Gastroesophageal sphincter (tissue), 4 donors: ENCODE measurements around the gene ATL3. TPM values are rescaled to one million over a fixed set of nuclear protein-coding genes. Genes with fewer than 3 reads are reported as not detected.
"Not testable (repeated sequence)": the region's sequence is repeated elsewhere in the genome, so short reads cannot be mapped to it uniquely, and the experiment has no call there.

Experiments
- ATAC-seq: fragments of 150-250 bp; one replicate; pipeline ENCODE4 v1.9.1; 2016; ENCODE audit warnings: mild to moderate bottlenecking, moderate library complexity
- H3K27ac ChIP-seq, 4 donors: fragments of 200-600 bp; sonication (generic) in 3 of 4; 1 replicate in 3 of 4; 2 replicates in 1 of 4; pipeline ENCODE4 v1.5.1; 2016 to 2019
- H3K27me3 ChIP-seq: fragments of 200-600 bp; sonication (generic); one replicate; pipeline ENCODE4 v1.5.1; 2019
- H3K36me3 ChIP-seq, 2 donors: fragments of 200-600 bp; sonication (generic); one replicate each; pipeline ENCODE4 v1.5.1; 2019; ENCODE audit warnings: control low read depth in 1 of 2
- H3K4me1 ChIP-seq, 3 donors: fragments of 200-600 bp; sonication (generic); 1 replicate in 2 of 3; 2 replicates in 1 of 3; pipeline ENCODE4 v1.5.1; 2016 to 2019; ENCODE audit warnings: control low read depth in 2 of 3
- H3K4me3 ChIP-seq, 2 donors: fragments of 200-600 bp; sonication (generic); one replicate each; pipeline ENCODE4 v1.5.1; 2019; ENCODE audit warnings: mild to moderate bottlenecking in 1 of 2, moderate library complexity in 1 of 2
- H3K9me3 ChIP-seq, 3 donors: fragments of 200-600 bp; sonication (generic); one replicate each; pipeline ENCODE4 v1.5.1; 2017 to 2019; ENCODE audit warnings: control low read depth in 2 of 3
- CTCF ChIP-seq, 4 experiments: fragments of 200-600 bp in 2 of 4; fragments of 450-650 bp in 2 of 4; sonication (generic) in 1 of 4; IDR thresholded peaks; one replicate each; pipeline ENCODE4 v1.5.1; 2017 to 2019; ENCODE audit warnings: antibody characterized with exemption in 4 of 4, mild to moderate bottlenecking in 2 of 4, moderate library complexity in 2 of 4
- EP300 ChIP-seq: sonication (generic); formaldehyde crosslinking; IDR thresholded peaks from one replicate; pipeline ENCODE4 v1.6.1; 2017; ENCODE audit warnings: antibody characterized with exemption, mild to moderate bottlenecking
- POLR2A ChIP-seq, 2 donors: fragments of 450-650 bp; IDR thresholded peaks; one replicate each; pipeline ENCODE4 v1.6.1; 2017; ENCODE audit warnings: antibody characterized with exemption in 2 of 2, mild to moderate bottlenecking in 2 of 2, moderate library complexity in 1 of 2
- POLR2AphosphoS5 ChIP-seq: sonication (generic); formaldehyde crosslinking; IDR thresholded peaks from one replicate; pipeline ENCODE4 v1.6.1; 2017; ENCODE audit warnings: antibody characterized with exemption
- WGBS, 2 donors: methylation state at CpG; one replicate each; pipeline ENCODE4 v1.1.5; 2018; ENCODE audit warnings: low coverage in 1 of 2; 5-methylcytosine and 5-hydroxymethylcytosine counted together
- total RNA-seq, 4 donors: library from RNA; depleted of rRNA; stranded (reverse); fragments of >200 nt; gene quantifications; one replicate each; pipeline ENCODE4 v1.1.0, GENCODE V29; 2016

ATL3 gene
- total RNA-seq, 4 donors from 2014 or later, result 155 to 221 (median 202) TPM

- peaks cover 0 to 97% (median 46%) of the 10 kb centered on the region in 3 donors for H3K4me1 ChIP-seq
- no peak for ATAC-seq
- H3K27ac ChIP-seq, result peak overlapping the region in 2 of 4 donors; percentile 20 to 66
Measured at GRCh38 chr11:63663809-63664208, 7.4 kb downstream of the ATL3 start.

GRCh38 chr11:63660972-63661371 is 10.2 kb downstream of the ATL3 start:
- no peak for ATAC-seq
- Histone ChIP-seq H3K27me3 (no peaks in the 10 kb centered on the region), H3K4me3 (no peak overlapping the region), H3K36me3 (peaks cover 0 to 28% of the 10 kb centered on the region in 2 donors), H3K9me3 (no peaks in the 10 kb centered on the region), H3K4me1 (peaks cover 0 to 71% (median 22%) of the 10 kb centered on the region in 3 donors), H3K27ac (no peak overlapping the region)
- no peak for TF ChIP-seq POLR2A (IDR thresholded peaks at IDR 0.05)
- TF ChIP-seq EP300, result no peak
- TF ChIP-seq CTCF (IDR thresholded peaks at IDR 0.05), result no peak
- no peak for TF ChIP-seq POLR2AphosphoS5
- WGBS, 2 donors, result 86 to 88% methylated on average over 6 to 7 of the region's 8 CpGs

More at GRCh38 chr11:63663809-63664208, 7.4 kb downstream of the ATL3 start:
- H3K27me3 ChIP-seq, result no peaks in the 10 kb centered on the region
- peaks cover 0 to 2% of the 10 kb centered on the region in 2 donors for H3K36me3 ChIP-seq
- H3K4me3 ChIP-seq, result no peak overlapping the region
- 0% methylated on average over 1 of the region's 1 CpG for WGBS, 2 donors
- no peaks in the 10 kb centered on the region for H3K9me3 ChIP-seq
- TF ChIP-seq POLR2A (IDR thresholded peaks at IDR 0.05), result no peak
- no peak for TF ChIP-seq EP300

GRCh38 chr11:63652671-63653070 is 18.5 kb downstream of the ATL3 start:
- H3K27ac ChIP-seq, result no peak overlapping the region
- H3K9me3 ChIP-seq, result no peaks in the 10 kb centered on the region
- WGBS, 2 donors, result 68 to 82% methylated on average over 2 of the region's 3 CpGs
- H3K27me3 ChIP-seq, result no peaks in the 10 kb centered on the region
- peaks cover 0 to 88% of the 10 kb centered on the region in 2 donors for H3K36me3 ChIP-seq
- ATAC-seq, result no peak
- TF ChIP-seq EP300 (no peak), POLR2AphosphoS5 (no peak), CTCF (IDR thresholded peaks at IDR 0.05) (no peak), POLR2A (IDR thresholded peaks at IDR 0.05) (no peak)
- peaks cover 0 to 17% (median 0%) of the 10 kb centered on the region in 3 donors for H3K4me1 ChIP-seq
- no peak overlapping the region for H3K4me3 ChIP-seq

GRCh38 chr11:63643205-63643604 is 28.0 kb downstream of the ATL3 start:
- no peak overlapping the region for H3K27ac ChIP-seq
- no peak for TF ChIP-seq EP300
- 82 to 85% methylated on average over 2 to 3 of the region's 3 CpGs for WGBS, 2 donors
- H3K4me1 ChIP-seq, result peaks cover 0 to 13% (median 0%) of the 10 kb centered on the region in 3 donors
- no peak overlapping the region for H3K4me3 ChIP-seq
- H3K27me3 ChIP-seq, result no peaks in the 10 kb centered on the region
- peaks cover 0 to 85% of the 10 kb centered on the region in 2 donors for H3K36me3 ChIP-seq
- H3K9me3 ChIP-seq, result no peaks in the 10 kb centered on the region
- no peak for ATAC-seq

GRCh38 chr11:63641727-63642126 is 29.4 kb downstream of the ATL3 start:
- Histone ChIP-seq H3K27ac (peak overlapping the region in 2 of 4 donors; percentile 18 to 41), H3K4me3 (no peak overlapping the region), H3K36me3 (peaks cover 0 to 80% of the 10 kb centered on the region in 2 donors), H3K9me3 (no peaks in the 10 kb centered on the region), H3K27me3 (no peaks in the 10 kb centered on the region), H3K4me1 (peaks cover 0 to 13% (median 0%) of the 10 kb centered on the region in 3 donors)
- TF ChIP-seq POLR2A (IDR thresholded peaks at IDR 0.05) (no peak), POLR2AphosphoS5 (no peak), CTCF (IDR thresholded peaks at IDR 0.05) (peak in 1 of 4 experiments; percentile 20)
- ATAC-seq, result no peak

- ATAC-seq, result peak; percentile 46
- H3K27ac ChIP-seq, result peak overlapping the region in 1 of 4 donors; percentile 49
- 66 to 70% methylated on average over 2 to 3 of the region's 3 CpGs for WGBS, 2 donors
Measured at GRCh38 chr11:63639199-63639832, 31.9 kb downstream of the ATL3 start.

GRCh38 chr11:63638436-63638835 is 32.7 kb downstream of the ATL3 start:
- H3K9me3 ChIP-seq, H3K27ac ChIP-seq, ATAC-seq, H3K4me3 ChIP-seq, H3K27me3 ChIP-seq: not testable (repeated sequence)
- WGBS, 2 donors, result no CpG with 5 or more reads among the region's 8 CpGs
- peaks cover 0 to 27% (median 0%) of the 10 kb centered on the region in 3 donors for H3K4me1 ChIP-seq
- peaks cover 0 to 79% of the 10 kb centered on the region in 2 donors for H3K36me3 ChIP-seq

More at GRCh38 chr11:63639199-63639832, 31.9 kb downstream of the ATL3 start:
- TF ChIP-seq CTCF (IDR thresholded peaks at IDR 0.05) (peak; percentile 25 to 54 (median 46)), EP300 (no peak), POLR2A (IDR thresholded peaks at IDR 0.05) (no peak)
- Histone ChIP-seq H3K4me3 (no peak overlapping the region), H3K4me1 (peaks cover 0 to 26% (median 0%) of the 10 kb centered on the region in 3 donors), H3K36me3 (peaks cover 0 to 79% of the 10 kb centered on the region in 2 donors), H3K27me3 (no peaks in the 10 kb centered on the region), H3K9me3 (no peaks in the 10 kb centered on the region)
